COLO668 (cell line): ENCODE data around the gene SPTBN1.

Experiments used
- DNase-seq: peaks from one replicate; lab custom pipeline; 2025; ENCODE audit not compliant: unreplicated experiment; lab: John Stamatoyannopoulos, UW

The SPTBN1 gene

GRCh38 chr2:54455563-54456361 is at the start of gene SPTBN1:
Gene SPTBN1 (plus strand): TSS chr2:54456327. CDS start chr2:54526419, 70,092 bp downstream.
- DNase-seq: peak; percentile 80

GRCh38 chr2:54407693-54408092 is 48.4 kb upstream of the SPTBN1 start:
- no peak for DNase-seq

- DNase-seq: no peak
Measured at GRCh38 chr2:54408288-54408687, 47.8 kb upstream of the SPTBN1 start.

DNA sequence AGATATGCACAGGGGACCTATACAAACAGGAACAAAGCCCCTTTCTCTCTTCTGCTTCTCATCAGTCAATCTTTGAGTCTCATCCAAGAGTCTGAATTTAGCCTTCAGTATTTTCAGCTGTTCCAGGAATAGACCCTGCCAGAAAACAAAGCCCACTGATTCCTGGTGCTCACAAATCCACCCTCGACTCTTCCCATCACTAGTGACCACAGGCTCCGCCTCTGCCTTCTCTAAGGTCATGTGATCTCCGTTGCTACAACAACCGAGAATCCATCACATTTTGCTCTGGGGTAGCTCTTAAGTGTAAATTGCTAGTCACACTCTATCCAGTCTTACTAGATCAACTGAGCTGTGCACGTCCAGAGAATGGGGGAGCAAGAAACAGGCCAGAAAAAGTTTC is 46.4 kb upstream of the SPTBN1 start:
- no peak for DNase-seq

- no peak for DNase-seq
Measured at GRCh38 chr2:54411801-54412354, 44.2 kb upstream of the SPTBN1 start.

DNA sequence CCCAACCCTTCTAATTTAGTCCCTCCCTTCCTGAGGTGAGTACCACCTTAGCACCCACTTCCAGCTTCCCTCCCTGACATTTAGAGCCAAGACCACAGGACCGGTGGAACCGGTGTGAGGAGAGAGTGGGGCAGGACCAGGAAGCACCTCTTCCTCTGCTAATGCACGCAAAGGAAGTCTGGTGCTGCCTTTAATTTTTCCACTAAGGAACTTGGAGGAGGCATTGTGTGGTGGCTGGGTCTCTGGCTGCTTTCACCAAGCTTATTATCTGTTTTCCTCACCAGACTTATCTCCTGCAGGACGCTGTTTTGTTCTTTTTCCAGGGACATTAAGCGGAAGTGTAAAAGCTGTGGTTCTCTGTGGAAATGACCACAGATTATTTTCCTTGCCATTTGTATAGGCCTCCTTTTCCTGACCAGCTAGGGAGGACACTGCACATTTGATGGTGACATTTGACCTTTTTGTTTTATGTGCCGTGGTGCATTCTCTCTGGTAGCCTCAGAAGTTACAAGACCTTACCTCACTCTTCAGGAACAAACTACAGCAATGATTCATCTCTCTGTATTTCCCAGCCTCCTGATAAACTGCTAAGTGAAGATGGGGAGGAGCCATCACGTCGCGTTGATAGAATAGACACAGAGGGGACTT is 39.8 kb upstream of the SPTBN1 start:
- no peak for DNase-seq

DNA sequence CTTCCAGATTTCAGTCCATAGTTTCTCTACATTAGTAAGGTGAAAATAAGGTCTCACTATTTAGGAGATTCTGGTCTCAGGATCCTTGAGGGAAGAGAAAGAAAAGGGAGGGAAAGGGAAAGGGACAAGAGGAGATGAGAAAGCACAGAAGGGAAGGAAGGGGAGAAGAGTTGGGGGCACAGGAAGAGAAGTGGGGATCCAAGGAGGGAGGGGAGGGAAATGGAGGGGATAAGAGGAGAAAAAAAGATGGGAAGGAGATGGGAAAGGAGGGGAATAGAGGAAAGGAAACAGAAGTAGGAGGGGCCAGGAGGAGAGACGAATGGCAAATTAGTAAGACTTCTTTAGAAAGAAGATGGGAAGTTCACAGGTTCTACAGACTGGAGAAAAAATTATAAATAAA is 39.2 kb upstream of the SPTBN1 start:
- DNase-seq: no peak

GRCh38 chr2:54417577-54417976 is 38.5 kb upstream of the SPTBN1 start:
- no peak for DNase-seq

GRCh38 chr2:54419388-54419787 is 36.7 kb upstream of the SPTBN1 start:
- no peak for DNase-seq

DNA sequence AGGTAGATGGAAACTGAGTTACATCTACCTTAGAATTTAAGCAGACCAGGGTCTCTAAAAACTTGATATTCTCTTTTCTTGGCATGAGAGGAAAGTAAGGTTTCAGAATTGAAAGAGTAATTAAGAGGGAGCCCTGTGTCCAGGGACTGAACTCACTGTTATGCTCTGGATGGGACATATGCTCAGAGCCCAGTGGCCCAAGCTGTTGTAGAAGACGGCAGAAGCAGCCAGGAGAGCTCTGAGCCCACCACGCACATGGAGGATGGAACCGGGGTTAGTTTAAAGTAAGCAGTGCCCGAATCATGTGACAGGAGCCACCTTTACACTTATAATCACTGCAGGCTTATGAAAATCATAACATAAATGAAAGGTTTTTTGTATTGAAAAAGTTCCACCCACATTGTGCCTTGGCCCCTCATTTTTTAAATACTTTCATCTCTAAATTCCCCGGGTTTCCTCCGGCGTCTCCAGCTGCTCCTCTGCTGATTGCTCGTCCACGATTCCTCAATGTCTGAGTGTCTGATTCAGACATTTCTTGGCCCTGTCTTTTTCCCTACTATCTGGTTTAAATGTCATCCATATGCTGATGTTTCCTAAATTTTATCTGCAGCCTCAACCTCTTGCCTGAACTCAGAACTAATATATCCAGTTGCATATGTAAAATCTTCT is 36.1 kb upstream of the SPTBN1 start:
- DNase-seq: no peak

GRCh38 chr2:54420524-54421172 is 35.5 kb upstream of the SPTBN1 start:
- no peak for DNase-seq

GRCh38 chr2:54422072-54422581 is 34.0 kb upstream of the SPTBN1 start:
- no peak for DNase-seq

- DNase-seq: no peak
Measured at GRCh38 chr2:54423213-54423612, 32.9 kb upstream of the SPTBN1 start.

DNA sequence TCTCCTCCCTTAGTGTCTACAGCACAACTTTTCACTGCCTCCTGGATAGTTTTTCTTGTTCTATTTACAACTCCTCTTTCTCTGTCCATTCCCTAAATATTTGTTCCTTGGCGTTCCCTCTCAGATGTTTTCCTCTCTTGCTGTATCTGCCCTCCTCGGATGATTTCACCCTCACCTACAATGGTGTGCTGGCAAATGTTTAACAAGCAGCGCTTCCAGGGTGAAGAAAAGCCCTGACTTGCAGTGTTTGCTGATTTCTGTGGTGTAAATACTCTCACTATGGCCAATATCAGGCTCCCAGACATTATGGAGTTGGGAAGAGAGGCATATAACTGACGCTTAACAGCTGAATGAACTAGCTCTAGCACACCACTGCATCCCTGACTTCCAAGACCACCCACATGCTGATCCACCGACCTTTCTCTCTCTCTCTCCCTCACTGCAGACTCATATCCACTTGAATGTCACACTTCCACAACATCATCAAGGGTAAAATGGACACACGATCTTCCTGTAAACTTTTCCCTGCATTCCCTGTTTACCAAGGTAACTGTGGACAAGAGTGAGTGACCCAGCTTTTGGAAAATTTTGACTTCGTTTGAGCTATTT is 31.5 kb upstream of the SPTBN1 start:
- DNase-seq: no peak

- DNase-seq: no peak
Measured at GRCh38 chr2:54428108-54428831, 27.9 kb upstream of the SPTBN1 start.

DNA sequence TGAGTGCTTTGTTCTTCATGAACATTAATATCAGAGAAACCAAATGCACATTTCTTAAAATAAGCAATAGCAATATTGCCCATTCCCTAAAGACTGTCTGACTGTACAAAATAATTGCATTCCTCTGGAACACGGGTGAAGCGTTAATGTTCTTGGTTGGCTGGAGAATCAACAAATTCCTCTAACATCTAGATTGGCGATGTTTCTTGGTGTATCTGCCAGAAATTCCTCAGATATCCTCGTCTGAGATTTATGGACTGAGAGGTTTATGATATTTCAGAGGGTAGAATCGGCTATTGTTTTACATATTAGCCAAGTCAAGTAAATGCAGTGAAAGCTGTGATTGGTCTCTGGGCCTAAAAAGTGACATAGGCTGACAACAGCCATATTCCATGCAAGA is 27.1 kb upstream of the SPTBN1 start:
- no peak for DNase-seq

GRCh38 chr2:54429811-54430551 is 26.1 kb upstream of the SPTBN1 start:
- DNase-seq: no peak

DNA sequence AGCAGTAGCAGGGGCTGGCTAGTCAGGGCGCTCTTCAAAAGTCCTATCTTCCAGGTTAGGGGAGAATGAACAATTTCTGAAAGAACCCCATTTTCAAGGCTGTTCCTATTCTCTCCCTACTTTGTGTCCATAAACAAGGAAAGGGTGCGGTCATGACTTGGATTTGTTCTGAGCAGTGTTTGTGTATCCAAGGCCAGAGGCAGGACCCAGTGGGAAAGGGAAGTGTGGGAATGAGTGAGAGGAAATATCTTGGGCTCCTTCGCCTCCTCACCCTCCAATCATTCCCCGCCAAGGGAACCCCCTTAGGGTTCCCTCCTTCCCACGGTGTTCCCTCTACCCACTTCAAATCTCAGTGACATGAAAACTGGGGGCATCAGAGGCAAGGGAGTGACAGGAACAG is 25.5 kb upstream of the SPTBN1 start:
- no peak for DNase-seq
